Osteocyte (in vitro differentiated cells): Measurements from ENCODE around the gene ZNF343. TPM values are rescaled to one million over a fixed set of nuclear protein-coding genes. Genes with fewer than 3 reads are reported as not detected.
"Not testable (repeated sequence)": the region's sequence is repeated elsewhere in the genome, so short reads cannot be mapped to it uniquely, and the experiment has no call there.

Source experiments
- DNase-seq: peaks from one replicate; pipeline ENCODE4 v3.0.0; 2021; ENCODE audit warnings: mixed read lengths; ENCODE audit not compliant: unreplicated experiment; ENCODE audit errors: extremely low spot score
- H3K27ac Mint-ChIP-seq: one replicate; pipeline ENCODE4 v1.8.0; 2021; ENCODE audit warnings: mild to moderate bottlenecking, mixed read lengths; ENCODE audit not compliant: unreplicated experiment
- H3K27me3 Mint-ChIP-seq: one replicate; pipeline ENCODE4 v1.8.0; 2021; ENCODE audit warnings: mixed read lengths; ENCODE audit not compliant: unreplicated experiment
- H3K36me3 Mint-ChIP-seq: one replicate; pipeline ENCODE4 v1.8.0; 2021; ENCODE audit warnings: mixed read lengths; ENCODE audit not compliant: unreplicated experiment
- H3K4me1 Mint-ChIP-seq: one replicate; pipeline ENCODE4 v1.8.0; 2021; ENCODE audit warnings: mixed read lengths; ENCODE audit not compliant: unreplicated experiment
- H3K4me3 Mint-ChIP-seq: one replicate; pipeline ENCODE4 v1.8.0; 2021; ENCODE audit warnings: mild to moderate bottlenecking, moderate library complexity, mixed read lengths; ENCODE audit not compliant: unreplicated experiment
- H3K9me3 Mint-ChIP-seq: one replicate; pipeline ENCODE4 v1.8.0; 2021; ENCODE audit warnings: mixed read lengths; ENCODE audit not compliant: unreplicated experiment
- CTCF ChIP-seq: fragments of 200-600 bp; sonication (generic); IDR thresholded peaks from 2 replicates; pipeline ENCODE4 v1.5.0; 2021; ENCODE audit warnings: antibody characterized with exemption, mild to moderate bottlenecking, moderate library complexity
- total RNA-seq: library from RNA; stranded (reverse); gene quantifications from 2 replicates; pipeline ENCODE4 v1.2.1, GENCODE V29; 2021

The ZNF343 gene
- total RNA-seq, 1 donor from 2014 or later: 11.4 TPM

- Mint-ChIP-seq H3K4me3 (no peak overlapping the region), H3K9me3 (no peaks in the 10 kb centered on the region), H3K27me3 (peaks cover 58% of the 10 kb centered on the region), H3K27ac (no peak overlapping the region), H3K36me3 (no peaks in the 10 kb centered on the region), H3K4me1 (no peaks in the 10 kb centered on the region)
- TF ChIP-seq CTCF: no peak
- DNase-seq: no peak
Observed at GRCh38 chr20:2535711-2536559, 27.2 kb upstream of the ZNF343 start.

DNA sequence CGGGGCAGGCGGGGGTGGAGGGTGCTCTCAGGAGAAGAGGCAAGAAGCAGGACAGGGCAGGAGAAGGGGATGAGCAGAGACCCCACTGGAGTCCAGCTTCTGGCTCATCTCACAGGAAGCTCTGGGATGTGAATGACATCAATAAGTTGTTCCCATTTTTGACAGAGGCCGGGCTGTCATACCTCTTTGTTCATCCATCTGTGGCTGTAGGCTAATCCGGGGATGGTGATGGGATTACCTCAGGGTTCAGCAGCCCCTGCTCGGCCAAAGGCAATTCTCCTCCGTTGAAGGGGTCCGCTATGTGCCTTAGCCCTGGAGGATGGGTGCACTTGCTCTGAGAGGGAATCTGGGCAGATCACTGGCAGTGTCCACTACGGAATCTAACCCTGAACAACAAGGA lies 24.4 kb upstream of the ZNF343 start:
- Mint-ChIP-seq H3K27me3 (peaks cover 60% of the 10 kb centered on the region), H3K27ac (no peak overlapping the region), H3K9me3 (no peaks in the 10 kb centered on the region), H3K36me3 (no peaks in the 10 kb centered on the region), H3K4me3 (no peak overlapping the region), H3K4me1 (no peaks in the 10 kb centered on the region)
- no peak for TF ChIP-seq CTCF
- DNase-seq: no peak

DNA sequence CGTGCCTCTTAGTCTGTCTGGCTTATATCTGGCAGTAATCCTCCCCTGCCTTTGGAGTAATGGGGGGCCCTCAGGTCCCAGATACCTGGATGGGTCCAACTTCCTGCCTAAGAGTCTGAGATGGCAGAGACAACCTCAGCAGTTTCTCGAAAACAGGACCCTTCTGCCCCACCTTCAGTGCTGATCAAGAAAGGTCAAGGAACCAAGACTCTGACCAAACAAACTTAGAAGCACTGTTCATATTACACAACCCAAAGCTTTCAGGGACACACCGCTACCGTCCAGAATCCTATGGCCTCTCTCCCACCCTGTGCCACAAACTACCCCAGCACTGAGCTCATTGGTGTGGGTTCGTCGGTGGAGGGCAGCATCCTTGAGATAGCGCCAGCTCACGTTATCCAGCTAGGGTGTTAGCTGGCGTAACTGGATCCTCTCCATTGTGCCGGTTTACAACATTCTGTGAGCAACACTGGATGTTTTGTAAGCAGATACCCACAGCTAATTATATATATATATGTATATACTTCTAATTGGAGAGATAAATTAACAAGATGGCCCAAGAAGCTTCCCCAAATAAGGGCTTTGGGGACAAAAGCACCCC lies 20.1 kb upstream of the ZNF343 start:
- Mint-ChIP-seq H3K36me3 (no peaks in the 10 kb centered on the region), H3K27ac (no peak overlapping the region), H3K9me3 (no peaks in the 10 kb centered on the region), H3K27me3 (peaks cover 43% of the 10 kb centered on the region), H3K4me3 (no peak overlapping the region), H3K4me1 (peaks cover 13% of the 10 kb centered on the region)
- no peak for DNase-seq
- no peak for TF ChIP-seq CTCF

GRCh38 chr20:2527762-2528161 lies 19.0 kb upstream of the ZNF343 start:
- DNase-seq: no peak
- Mint-ChIP-seq H3K36me3 (no peaks in the 10 kb centered on the region), H3K27me3 (peaks cover 37% of the 10 kb centered on the region), H3K9me3 (no peaks in the 10 kb centered on the region), H3K27ac (no peak overlapping the region), H3K4me3 (no peak overlapping the region), H3K4me1 (peaks cover 13% of the 10 kb centered on the region)
- TF ChIP-seq CTCF: no peak

DNA sequence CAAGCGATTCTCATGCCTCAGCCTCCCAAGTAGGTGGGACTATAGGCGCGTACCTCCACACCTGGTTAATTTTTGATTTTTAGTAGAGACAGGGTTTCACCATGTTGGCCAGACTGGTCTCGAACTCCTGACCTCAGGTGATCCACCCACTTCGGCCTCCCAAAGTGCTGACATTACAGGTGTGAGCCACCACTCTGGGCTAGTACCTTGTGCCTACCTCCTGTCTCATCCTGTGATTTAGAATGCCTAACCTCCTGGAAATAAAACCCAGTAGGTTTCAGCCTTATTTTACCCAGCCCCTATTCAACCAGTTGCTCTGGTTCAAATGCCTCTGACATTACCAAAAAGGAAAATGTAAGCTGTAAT lies 17.5 kb upstream of the ZNF343 start:
- H3K36me3 Mint-ChIP-seq, DNase-seq, H3K27ac Mint-ChIP-seq, H3K4me3 Mint-ChIP-seq, H3K9me3 Mint-ChIP-seq: not testable (repeated sequence)
- peaks cover 15% of the 10 kb centered on the region for H3K4me1 Mint-ChIP-seq
- H3K27me3 Mint-ChIP-seq: peaks cover 28% of the 10 kb centered on the region
